Tibial nerve (tissue), 4 donors: ENCODE data around the gene BPIFB2. TPM values are rescaled to one million over a fixed set of nuclear protein-coding genes. Genes with fewer than 3 reads are reported as not detected.
A peak's percentile ranks its signal among the peaks of the same experiment; 100 is the strongest.

ENCODE experiments used
- DNase-seq, 2 donors: peaks; one replicate each; pipeline ENCODE4 v3.0.0-alpha.2; 2019; ENCODE audit warnings: low spot score in 2 of 2
- H3K27ac ChIP-seq, 4 donors: fragments of 200-600 bp; sonication (generic) in 3 of 4; one replicate each; pipeline ENCODE4 v1.5.1; 2017 to 2019; ENCODE audit warnings: mild to moderate bottlenecking in 1 of 4
- H3K27me3 ChIP-seq, 2 donors: fragments of 200-600 bp; sonication (generic) in 1 of 2; one replicate each; pipeline versions ENCODE4 v1.5.1 to v1.6.0; 2017 to 2019
- H3K36me3 ChIP-seq, 3 donors: fragments of 200-600 bp; sonication (generic); one replicate each; pipeline ENCODE4 v1.5.1; 2018 to 2019
- H3K4me1 ChIP-seq, 4 donors: fragments of 200-600 bp; sonication (generic) in 3 of 4; one replicate each; pipeline ENCODE4 v1.5.1; 2017 to 2019
- H3K4me3 ChIP-seq, 4 donors: fragments of 200-600 bp; sonication (generic) in 3 of 4; one replicate each; pipeline ENCODE4 v1.5.1; 2017 to 2019; ENCODE audit warnings: mild to moderate bottlenecking in 1 of 4, moderate library complexity in 1 of 4
- H3K9me3 ChIP-seq, 4 donors: fragments of 200-600 bp; sonication (generic) in 3 of 4; one replicate each; pipeline ENCODE4 v1.5.1; 2017 to 2019
- CTCF ChIP-seq, 5 experiments: fragments of 200-600 bp in 3 of 5; fragments of 450-650 bp in 2 of 5; sonication (generic) in 3 of 5; IDR thresholded peaks; one replicate each; pipeline ENCODE4 v1.5.1; 2016 to 2019; ENCODE audit warnings: antibody characterized with exemption in 5 of 5, mild to moderate bottlenecking in 3 of 5, moderate library complexity in 2 of 5
- EP300 ChIP-seq, 2 donors: sonication (generic); formaldehyde crosslinking; IDR thresholded peaks; one replicate each; pipeline ENCODE4 v1.6.1; 2017; ENCODE audit warnings: antibody characterized with exemption in 2 of 2, mild to moderate bottlenecking in 1 of 2
- POLR2A ChIP-seq, 2 donors: fragments of 450-650 bp; IDR thresholded peaks; one replicate each; pipeline ENCODE4 v1.6.1; 2017; ENCODE audit warnings: antibody characterized with exemption in 2 of 2, mild to moderate bottlenecking in 2 of 2, moderate library complexity in 2 of 2
- WGBS, 2 donors: methylation state at CpG; one replicate each; pipeline ENCODE4 v1.1.5; 2018; 5-methylcytosine and 5-hydroxymethylcytosine counted together
- total RNA-seq, 4 donors: library from RNA; depleted of rRNA; stranded (reverse); fragments of >200 nt; gene quantifications; one replicate each; pipeline ENCODE4 v1.1.0, GENCODE V29; 2016

Gene BPIFB2
- total RNA-seq, 4 donors from 2014 or later = not detected

GRCh38 chr20:32975698-32976674 is 31.5 kb upstream of the BPIFB2 start:
- 81 to 84% methylated on average over 12 to 15 of the region's 15 CpGs for WGBS, 2 donors
- TF ChIP-seq CTCF (IDR thresholded peaks at IDR 0.05) (no peak), EP300 (IDR thresholded peaks at IDR 0.05) (no peak), POLR2A (IDR thresholded peaks at IDR 0.05) (no peak)
- Histone ChIP-seq H3K27me3 (no peaks in the 10 kb centered on the region), H3K4me3 (no peak overlapping the region), H3K4me1 (peaks cover 0 to 31% (median 15%) of the 10 kb centered on the region in 4 donors), H3K36me3 (no peaks in the 10 kb centered on the region), H3K27ac (peak overlapping the region in 1 of 4 donors; percentile 14), H3K9me3 (no peaks in the 10 kb centered on the region)
- no peak for DNase-seq

- WGBS, 2 donors = 77 to 81% methylated on average over 6 of the region's 6 CpGs
- DNase-seq = no peak
- no peak for TF ChIP-seq POLR2A (IDR thresholded peaks at IDR 0.05)
- TF ChIP-seq CTCF (IDR thresholded peaks at IDR 0.05) = no peak
- no peak for TF ChIP-seq EP300 (IDR thresholded peaks at IDR 0.05)
Measured at GRCh38 chr20:32976746-32977145, 30.8 kb upstream of the BPIFB2 start.

GRCh38 chr20:32977281-32978008 is 30.1 kb upstream of the BPIFB2 start:
- H3K27me3 ChIP-seq = no peaks in the 10 kb centered on the region
- 88% methylated on average over 10 to 13 of the region's 13 CpGs for WGBS, 2 donors
- no peak for TF ChIP-seq EP300 (IDR thresholded peaks at IDR 0.05)
- no peak for TF ChIP-seq POLR2A (IDR thresholded peaks at IDR 0.05)
- TF ChIP-seq CTCF (IDR thresholded peaks at IDR 0.05) = no peak
- H3K4me3 ChIP-seq = no peak overlapping the region
- H3K4me1 ChIP-seq = peaks cover 0 to 27% (median 2%) of the 10 kb centered on the region in 4 donors
- peak overlapping the region in 1 of 4 donors; percentile 85 for H3K27ac ChIP-seq
- H3K36me3 ChIP-seq = no peaks in the 10 kb centered on the region
- DNase-seq = no peak
- no peaks in the 10 kb centered on the region for H3K9me3 ChIP-seq

More at GRCh38 chr20:32976746-32977145, 30.8 kb upstream of the BPIFB2 start:
- H3K27ac ChIP-seq = peak overlapping the region in 1 of 4 donors; percentile 85
- H3K4me1 ChIP-seq = peaks cover 0 to 30% (median 9%) of the 10 kb centered on the region in 4 donors
- H3K27me3 ChIP-seq = no peaks in the 10 kb centered on the region
- H3K9me3 ChIP-seq = no peaks in the 10 kb centered on the region
- H3K36me3 ChIP-seq = no peaks in the 10 kb centered on the region
- H3K4me3 ChIP-seq = no peak overlapping the region

- no peaks in the 10 kb centered on the region for H3K36me3 ChIP-seq
- no peak overlapping the region for H3K4me3 ChIP-seq
- 88 to 97% methylated on average over 3 to 7 of the region's 7 CpGs for WGBS, 2 donors
- peaks cover 0 to 27% (median 3%) of the 10 kb centered on the region in 4 donors for H3K4me1 ChIP-seq
- no peaks in the 10 kb centered on the region for H3K9me3 ChIP-seq
- H3K27me3 ChIP-seq = no peaks in the 10 kb centered on the region
- TF ChIP-seq POLR2A (IDR thresholded peaks at IDR 0.05) = no peak
- TF ChIP-seq CTCF (IDR thresholded peaks at IDR 0.05) = no peak
- TF ChIP-seq EP300 (IDR thresholded peaks at IDR 0.05) = no peak
- no peak for DNase-seq
- peak overlapping the region in 1 of 4 donors; percentile 85 for H3K27ac ChIP-seq
Measured at GRCh38 chr20:32978009-32978335, 29.5 kb upstream of the BPIFB2 start.
